ENCODE data around the gene TNC. TPM values are rescaled to one million over a fixed set of nuclear protein-coding genes. Genes with fewer than 3 reads are reported as not detected.

Gene TNC
- polyA plus RNA-seq, 1 of the 3 experiments (the other 2 are of a cell fraction), result 805 TPM

- Histone ChIP-seq H3K27me3 (ENCODE audit: insufficient read depth) (no peaks in the 10 kb centered on the region), H3K4me3 (ENCODE audit: low read depth in 2 of 2, low read length in 1 of 2) (no peak overlapping the region), H3K9ac (no peak overlapping the region), H3K4me2 (no peak overlapping the region), H3K79me2 (ENCODE audit: insufficient read depth) (no peaks in the 10 kb centered on the region), H3K9me3 (no peaks in the 10 kb centered on the region), H3K36me3 (replicated peaks in 1 of 2; ENCODE audit: control insufficient read depth in 1 of 2, insufficient read depth in 2 of 2, low read length in 1 of 2) (no peaks in the 10 kb centered on the region), H2AFZ (ENCODE audit: low read depth) (no peak overlapping the region), H3F3A (replicated peaks; ENCODE audit: insufficient read depth) (peaks cover 13% of the 10 kb centered on the region), H3K9me2 (no peaks in the 10 kb centered on the region), H3K27ac (ENCODE audit: low read depth in 2 of 2, low read length in 1 of 2) (no peak overlapping the region), H4K20me1 (ENCODE audit: insufficient read depth) (no peaks in the 10 kb centered on the region), H3K4me1 (ENCODE audit: control insufficient read depth in 1 of 2, insufficient read depth in 2 of 2, low read depth in 1 of 2, low read length in 1 of 2) (peaks cover 8 to 12% of the 10 kb centered on the region in 2 experiments; a peak in 3 of 4 replicates)
- CTCF ChIA-PET, result no interaction called here
- 83% methylated on average over 5 of the region's 5 CpGs for WGBS (ENCODE audit: low lambda C conversion rate)
- DNase-seq, result no peak
- no peak for TF ChIP-seq CTCF (IDR thresholded peaks at IDR 0.05)
- no peak for TF ChIP-seq NFIC (IDR thresholded peaks at IDR 0.05; ENCODE audit: borderline replicate concordance)
- no peak for TF ChIP-seq FOXM1 (IDR thresholded peaks at IDR 0.05; ENCODE audit: low read depth)
- no peak for TF ChIP-seq CHD2 (IDR thresholded peaks at IDR 0.05; ENCODE audit: low read length, partially characterized antibody)
- TF ChIP-seq SIN3A (IDR thresholded peaks at IDR 0.05; ENCODE audit: borderline replicate concordance, low read depth, low read length), result no peak
- TF ChIP-seq ELF1 (IDR thresholded peaks at IDR 0.05), result no peak
- TF ChIP-seq, protein P1, sequence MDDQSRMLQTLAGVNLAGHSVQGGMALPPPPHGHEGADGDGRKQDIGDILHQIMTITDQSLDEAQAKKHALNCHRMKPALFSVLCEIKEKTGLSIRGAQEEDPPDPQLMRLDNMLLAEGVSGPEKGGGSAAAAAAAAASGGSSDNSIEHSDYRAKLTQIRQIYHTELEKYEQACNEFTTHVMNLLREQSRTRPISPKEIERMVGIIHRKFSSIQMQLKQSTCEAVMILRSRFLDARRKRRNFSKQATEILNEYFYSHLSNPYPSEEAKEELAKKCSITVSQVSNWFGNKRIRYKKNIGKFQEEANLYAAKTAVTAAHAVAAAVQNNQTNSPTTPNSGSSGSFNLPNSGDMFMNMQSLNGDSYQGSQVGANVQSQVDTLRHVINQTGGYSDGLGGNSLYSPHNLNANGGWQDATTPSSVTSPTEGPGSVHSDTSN (IDR thresholded peaks at IDR 0.05), result no peak
- no peak for TF ChIP-seq POLR2AphosphoS5 (IDR thresholded peaks at IDR 0.05; ENCODE audit: low read depth, low read length)
- no peak for TF ChIP-seq GABPA (IDR thresholded peaks at IDR 0.05; ENCODE audit: low read depth)
- TF ChIP-seq RFX5 (IDR thresholded peaks at IDR 0.05; ENCODE audit: low read length), result no peak
- TF ChIP-seq EP300 (IDR thresholded peaks at IDR 0.05; ENCODE audit: borderline replicate concordance in 1 of 2, low read depth in 1 of 2, low read length in 1 of 2), result no peak
- TF ChIP-seq RCOR1 (IDR thresholded peaks at IDR 0.05; ENCODE audit: low read length), result no peak
- no peak for TF ChIP-seq REST (IDR thresholded peaks at IDR 0.05; ENCODE audit: low read depth, low read length)
- no peak for TF ChIP-seq RAD21 (IDR thresholded peaks at IDR 0.05; ENCODE audit: low read length)
- TF ChIP-seq NRF1 (IDR thresholded peaks at IDR 0.05; ENCODE audit: low read depth, low read length), result no peak
- no peak for TF ChIP-seq TCF12 (IDR thresholded peaks at IDR 0.05)
- no peak for TF ChIP-seq YY1 (IDR thresholded peaks at IDR 0.05; ENCODE audit: low read depth)
- POLR2A ChIA-PET, result no interaction called here
These were observed 5.0 kb upstream of the TNC start for GRCh38 chr9:115122937-115123336.

Measured in SK-N-SH (cell line).